Measurements from ENCODE around the gene TFPT.

Gene TFPT

GRCh38 chr19:54115109-54116063 is at the start of gene TFPT, which contains the start of gene PRPF31:
TSS of gene TFPT (minus strand) at chr19:54115657. CDS start at chr19:54115269, 388 bp downstream.
TSS of gene PRPF31 (plus strand) at chr19:54115754. CDS start at chr19:54118279, 2,525 bp downstream.
- in situ Hi-C loops (cut with MboI; ENCODE audit: low sequenced_read_pairs), result no loop called here

GRCh38 chr19:54165222-54165621 is 49.8 kb upstream of the TFPT start:
- in situ Hi-C loops (cut with MboI; ENCODE audit: low sequenced_read_pairs), result no loop called here

GRCh38 chr19:54164369-54165068 is 49.1 kb upstream of the TFPT start:
- in situ Hi-C loops (cut with MboI; ENCODE audit: low sequenced_read_pairs), result no loop called here

GRCh38 chr19:54162884-54163283 is 47.4 kb upstream of the TFPT start:
- in situ Hi-C loops (cut with MboI; ENCODE audit: low sequenced_read_pairs), result no loop called here

- in situ Hi-C loops (cut with MboI; ENCODE audit: low sequenced_read_pairs), result no loop called here
These were observed 46.9 kb upstream of the TFPT start for GRCh38 chr19:54162241-54162805.

- in situ Hi-C loops (cut with MboI; ENCODE audit: low sequenced_read_pairs), result no loop called here
These were observed 45.4 kb upstream of the TFPT start for GRCh38 chr19:54160854-54161253.

- in situ Hi-C loops (cut with MboI; ENCODE audit: low sequenced_read_pairs), result no loop called here
These were observed 44.8 kb upstream of the TFPT start for GRCh38 chr19:54160182-54160811.

- in situ Hi-C loops (cut with MboI; ENCODE audit: low sequenced_read_pairs), result no loop called here
These were observed 44.1 kb upstream of the TFPT start, which contains the start of gene LENG1 for GRCh38 chr19:54159352-54160181. TSS of gene LENG1 (minus strand) at chr19:54159721. CDS start at chr19:54159695, 26 bp downstream.

- in situ Hi-C loops (cut with MboI; ENCODE audit: low sequenced_read_pairs), result no loop called here
These were observed 43.4 kb upstream of the TFPT start for GRCh38 chr19:54158812-54159351.

GRCh38 chr19:54156953-54157352 is 41.5 kb upstream of the TFPT start:
- in situ Hi-C loops (cut with MboI; ENCODE audit: low sequenced_read_pairs), result no loop called here

GRCh38 chr19:54156490-54156889 is 41.0 kb upstream of the TFPT start:
- in situ Hi-C loops (cut with MboI; ENCODE audit: low sequenced_read_pairs), result no loop called here

GRCh38 chr19:54155694-54156093 is 40.2 kb upstream of the TFPT start:
- in situ Hi-C loops (cut with MboI; ENCODE audit: low sequenced_read_pairs), result no loop called here

- in situ Hi-C loops (cut with MboI; ENCODE audit: low sequenced_read_pairs), result no loop called here
These were observed 39.3 kb upstream of the TFPT start for GRCh38 chr19:54154603-54155345.

GRCh38 chr19:54153731-54154326 is 38.4 kb upstream of the TFPT start:
- in situ Hi-C loops (cut with MboI; ENCODE audit: low sequenced_read_pairs), result no loop called here

GRCh38 chr19:54152878-54153524 is 37.5 kb upstream of the TFPT start:
- in situ Hi-C loops (cut with MboI; ENCODE audit: low sequenced_read_pairs), result no loop called here

GRCh38 chr19:54152267-54152666 is 36.8 kb upstream of the TFPT start:
- in situ Hi-C loops (cut with MboI; ENCODE audit: low sequenced_read_pairs), result no loop called here

- in situ Hi-C loops (cut with MboI; ENCODE audit: low sequenced_read_pairs), result no loop called here
These were observed 36.0 kb upstream of the TFPT start for GRCh38 chr19:54151362-54152035.

Measured in HL-60/S4 (cell line).